SU-DHL-6 (cell line): ENCODE data around the gene DIPK1A.

Experiments used
- H2AFZ ChIP-seq: fragments of 200-600 bp; sonication (generic); 2 replicates; pipeline ENCODE4 v1.6.1; 2014; ENCODE audit warnings: low read depth, mild to moderate bottlenecking, moderate library complexity, mixed read lengths, antibody characterized with exemption, low read length; ENCODE audit not compliant: severe bottlenecking
- H3F3A ChIP-seq: fragments of 200-600 bp; shearing (Covaris generic); 2 replicates; pipeline ENCODE4 v1.6.0; 2016; ENCODE audit warnings: antibody characterized with exemption, mild to moderate bottlenecking; ENCODE audit not compliant: insufficient read depth
- H3K27ac ChIP-seq: fragments of 200-600 bp; sonication (generic); 2 replicates; pipeline ENCODE4 v1.5.1; 2016; ENCODE audit warnings: low read depth, mild to moderate bottlenecking, low read length, moderate library complexity, mixed read lengths
- H3K27me3 ChIP-seq: fragments of 200-600 bp; sonication (generic), shearing (Covaris generic); 2 replicates; pipeline ENCODE4 v1.6.0; 2014; ENCODE audit warnings: mild to moderate bottlenecking, low read length
- H3K36me3 ChIP-seq: fragments of 200-600 bp; sonication (generic); 2 replicates; pipeline ENCODE4 v1.6.1; 2014; ENCODE audit warnings: mild to moderate bottlenecking, low read length, mixed read lengths
- H3K4me2 ChIP-seq: fragments of 300-600, 200-600 bp; shearing (Covaris generic), sonication (generic); 2 replicates; pipeline ENCODE4 v1.6.0; 2014; ENCODE audit warnings: low read length, low read depth, mild to moderate bottlenecking; ENCODE audit not compliant: poor library complexity, severe bottlenecking
- H3K4me3 ChIP-seq: fragments of 200-600 bp; sonication (generic); 2 replicates; pipeline ENCODE4 v1.5.1; 2014; ENCODE audit warnings: antibody characterized with exemption, low read length, mild to moderate bottlenecking, mixed read lengths; ENCODE audit not compliant: insufficient read depth, poor library complexity, severe bottlenecking
- H3K79me2 ChIP-seq: fragments of 200-600 bp; sonication (generic); 2 replicates; pipeline ENCODE4 v1.6.1; 2014; ENCODE audit warnings: mild to moderate bottlenecking, low read length, moderate library complexity; ENCODE audit not compliant: insufficient read depth
- H3K9ac ChIP-seq: fragments of 200-600 bp; sonication (generic); 2 replicates; pipeline ENCODE4 v1.7.0; 2014; ENCODE audit warnings: mild to moderate bottlenecking, low read length
- H3K9me2 ChIP-seq: fragments of 200-600 bp; sonication (generic); replicated peaks from 2 replicates; pipeline ENCODE4 v1.6.1; 2014; ENCODE audit warnings: low read length; ENCODE audit not compliant: insufficient read depth
- H3K9me3 ChIP-seq: fragments of 200-600 bp; sonication (generic); 2 replicates; pipeline ENCODE4 v1.6.1; 2014; ENCODE audit warnings: low read length, mixed read lengths; ENCODE audit not compliant: insufficient read depth
- H4K20me1 ChIP-seq: fragments of 200-600 bp; sonication (generic); 2 replicates; pipeline ENCODE4 v1.6.1; 2014; ENCODE audit warnings: low read depth, mild to moderate bottlenecking, antibody characterized with exemption, low read length, moderate library complexity, mixed read lengths
- CTCF ChIP-seq: fragments of 200-600 bp; sonication (generic); IDR thresholded peaks from one replicate; pipeline ENCODE4 v1.5.1; 2017; ENCODE audit warnings: antibody characterized with exemption, mild to moderate bottlenecking, low read length, moderate library complexity; ENCODE audit not compliant: insufficient read depth, poor library complexity, severe bottlenecking
- EZH2phosphoT487 ChIP-seq: fragments of 200-600 bp; sonication (generic), shearing (Covaris generic); conservative IDR thresholded peaks from 2 replicates; pipeline ENCODE4 v1.6.1; 2018; ENCODE audit warnings: mild to moderate bottlenecking, antibody characterized with exemption, low read length, moderate library complexity, mixed read lengths

Gene DIPK1A

GRCh38 chr1:92927870-92928269 lies 33.4 kb downstream of the DIPK1A start:
- Histone ChIP-seq H2AFZ (no peak overlapping the region), H3K27me3 (no peaks in the 10 kb centered on the region), H3K79me2 (peaks cover 100% of the 10 kb centered on the region), H3K4me2 (no peak overlapping the region), H4K20me1 (peaks cover 8% of the 10 kb centered on the region), H3K36me3 (peaks cover 4% of the 10 kb centered on the region; the same call in 1 of the 2 replicates), H3K9me2 (no peaks in the 10 kb centered on the region), H3K9ac (no peak overlapping the region), H3K4me3 (no peak overlapping the region), H3K9me3 (no peaks in the 10 kb centered on the region), H3F3A (0 out of 2 replicates have a peak, but pooled peaks cover 9% of the 10 kb centered on the region), H3K27ac (no peak overlapping the region)
- TF ChIP-seq CTCF (no peak), EZH2phosphoT487 (no peak)

GRCh38 chr1:92926873-92927272 lies 34.4 kb downstream of the DIPK1A start:
- Histone ChIP-seq H4K20me1 (peaks cover 8% of the 10 kb centered on the region), H3K4me2 (no peak overlapping the region), H3K79me2 (peaks cover 100% of the 10 kb centered on the region), H2AFZ (no peak overlapping the region), H3K9ac (no peak overlapping the region), H3K27ac (peak overlapping the region; percentile 16; the same call in 1 of the 2 replicates), H3K9me3 (no peaks in the 10 kb centered on the region), H3K36me3 (peaks cover 4% of the 10 kb centered on the region; the same call in 1 of the 2 replicates), H3K27me3 (no peaks in the 10 kb centered on the region), H3K4me3 (no peak overlapping the region), H3K9me2 (no peaks in the 10 kb centered on the region), H3F3A (0 out of 2 replicates have a peak, but pooled peaks cover 9% of the 10 kb centered on the region)
- TF ChIP-seq EZH2phosphoT487 (no peak), CTCF (no peak)

- Histone ChIP-seq H3K4me2 (no peak overlapping the region), H3K9me2 (no peaks in the 10 kb centered on the region), H3K27me3 (no peaks in the 10 kb centered on the region), H3K27ac (no peak overlapping the region), H3K4me3 (no peak overlapping the region), H2AFZ (no peak overlapping the region), H3K79me2 (peaks cover 98% of the 10 kb centered on the region), H3F3A (0 out of 2 replicates have a peak, but pooled peaks cover 9% of the 10 kb centered on the region), H3K9me3 (no peaks in the 10 kb centered on the region), H4K20me1 (peaks cover 8% of the 10 kb centered on the region), H3K9ac (no peak overlapping the region), H3K36me3 (peaks cover 4% of the 10 kb centered on the region; the same call in 1 of the 2 replicates)
- TF ChIP-seq EZH2phosphoT487 (no peak), CTCF (no peak)
Observed at GRCh38 chr1:92924501-92924900, 36.8 kb downstream of the DIPK1A start.
